Thyroid gland (tissue), 4 donors: ENCODE results near the gene MID1. TPM values are rescaled to one million over a fixed set of nuclear protein-coding genes. Genes with fewer than 3 reads are reported as not detected.

Experiments used
- DNase-seq, 2 donors: peaks; one replicate each; pipeline ENCODE4 v3.0.0-alpha.2; 2019
- H3K27ac ChIP-seq, 3 donors: fragments of 200-600 bp; sonication (generic); 1 replicate in 2 of 3; 2 replicates in 1 of 3; pipeline ENCODE4 v1.5.1; 2016 to 2019; ENCODE audit warnings: mild to moderate bottlenecking in 1 of 3, moderate library complexity in 1 of 3
- H3K27me3 ChIP-seq: fragments of 200-600 bp; sonication (generic); one replicate; pipeline ENCODE4 v1.5.1; 2019
- H3K36me3 ChIP-seq, 2 donors: fragments of 200-600 bp; sonication (generic); one replicate each; pipeline ENCODE4 v1.5.1; 2016 to 2019
- H3K4me1 ChIP-seq, 2 donors: fragments of 200-600 bp; sonication (generic); one replicate each; pipeline ENCODE4 v1.5.1; 2017 to 2019
- H3K4me3 ChIP-seq, 3 donors: fragments of 200-600 bp; sonication (generic); replicated peaks in 1 of 3; 1 replicate in 2 of 3; 2 replicates in 1 of 3; pipeline ENCODE4 v1.5.1; 2016; ENCODE audit warnings: mild to moderate bottlenecking in 1 of 3
- H3K9me3 ChIP-seq: fragments of 200-600 bp; sonication (generic); one replicate; pipeline ENCODE4 v1.5.1; 2017
- POLR2A ChIP-seq, 2 donors: fragments of 450-650 bp; IDR thresholded peaks; one replicate each; pipeline ENCODE4 v1.6.1; 2017; ENCODE audit warnings: antibody characterized with exemption in 2 of 2, mild to moderate bottlenecking in 2 of 2, moderate library complexity in 1 of 2
- WGBS, 2 donors: methylation state at CpG; one replicate each; pipeline ENCODE4 v1.1.5; 2017; 5-methylcytosine and 5-hydroxymethylcytosine counted together
- intact Hi-C: fragments of 100-400 bp; cut with DNase I; formaldehyde crosslinking; loops from one replicate; pipeline ENCODE4 v1.15.1; 2023
- total RNA-seq, 4 donors: library from RNA; depleted of rRNA; stranded (reverse); fragments of >200 nt; gene quantifications; one replicate each; pipeline ENCODE4 v1.2.3, GENCODE V29; 2016
- TF ChIP-seq, protein P1 (sequence below), 6 experiments: fragments of 200-600 bp in 3 of 6; fragments of 450-650 bp in 3 of 6; sonication (generic) in 3 of 6; IDR thresholded peaks; one replicate each; pipeline ENCODE4 v1.5.1; 2016 to 2019; ENCODE audit warnings: antibody characterized with exemption in 6 of 6, mild to moderate bottlenecking in 2 of 6, inconsistent platforms in 1 of 6, moderate library complexity in 1 of 6

The MID1 gene
- total RNA-seq, 4 donors from 2014 or later, result 9.5 to 19.5 (median 12.7) TPM

DNA sequence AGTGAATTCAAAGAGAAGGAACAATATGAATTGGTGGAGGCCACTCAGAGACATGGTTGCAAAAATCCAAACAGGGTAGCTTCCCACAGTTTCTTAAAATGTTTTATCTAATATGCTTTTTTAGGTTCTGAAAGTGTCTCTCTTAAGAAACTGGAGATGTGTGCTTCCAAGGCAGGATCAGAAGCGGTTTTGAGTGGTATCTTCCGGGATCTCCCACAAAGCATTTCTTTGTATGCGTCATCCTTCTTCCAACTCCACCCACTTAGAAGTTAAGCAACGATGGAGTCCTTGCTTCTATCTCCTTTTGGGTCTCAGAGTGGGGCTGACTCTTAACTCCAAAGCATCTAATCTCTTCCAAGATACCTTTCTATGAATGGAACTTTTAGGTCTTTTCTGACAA, 196.7 kb downstream of the MID1 start:
- Histone ChIP-seq H3K4me1 (no peaks in the 10 kb centered on the region), H3K36me3 (no peaks in the 10 kb centered on the region), H3K27ac (no peak overlapping the region), H3K27me3 (no peaks in the 10 kb centered on the region), H3K9me3 (no peaks in the 10 kb centered on the region), H3K4me3 (no peak overlapping the region)
- intact Hi-C loops, result no loop called here
- TF ChIP-seq POLR2A (IDR thresholded peaks at IDR 0.05), result no peak
- TF ChIP-seq, protein P1, sequence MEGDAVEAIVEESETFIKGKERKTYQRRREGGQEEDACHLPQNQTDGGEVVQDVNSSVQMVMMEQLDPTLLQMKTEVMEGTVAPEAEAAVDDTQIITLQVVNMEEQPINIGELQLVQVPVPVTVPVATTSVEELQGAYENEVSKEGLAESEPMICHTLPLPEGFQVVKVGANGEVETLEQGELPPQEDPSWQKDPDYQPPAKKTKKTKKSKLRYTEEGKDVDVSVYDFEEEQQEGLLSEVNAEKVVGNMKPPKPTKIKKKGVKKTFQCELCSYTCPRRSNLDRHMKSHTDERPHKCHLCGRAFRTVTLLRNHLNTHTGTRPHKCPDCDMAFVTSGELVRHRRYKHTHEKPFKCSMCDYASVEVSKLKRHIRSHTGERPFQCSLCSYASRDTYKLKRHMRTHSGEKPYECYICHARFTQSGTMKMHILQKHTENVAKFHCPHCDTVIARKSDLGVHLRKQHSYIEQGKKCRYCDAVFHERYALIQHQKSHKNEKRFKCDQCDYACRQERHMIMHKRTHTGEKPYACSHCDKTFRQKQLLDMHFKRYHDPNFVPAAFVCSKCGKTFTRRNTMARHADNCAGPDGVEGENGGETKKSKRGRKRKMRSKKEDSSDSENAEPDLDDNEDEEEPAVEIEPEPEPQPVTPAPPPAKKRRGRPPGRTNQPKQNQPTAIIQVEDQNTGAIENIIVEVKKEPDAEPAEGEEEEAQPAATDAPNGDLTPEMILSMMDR (IDR thresholded peaks at IDR 0.05), result no peak
- WGBS, 2 donors, result 56 to 71% methylated on average over 4 of the region's 4 CpGs
- no peak for DNase-seq

DNA sequence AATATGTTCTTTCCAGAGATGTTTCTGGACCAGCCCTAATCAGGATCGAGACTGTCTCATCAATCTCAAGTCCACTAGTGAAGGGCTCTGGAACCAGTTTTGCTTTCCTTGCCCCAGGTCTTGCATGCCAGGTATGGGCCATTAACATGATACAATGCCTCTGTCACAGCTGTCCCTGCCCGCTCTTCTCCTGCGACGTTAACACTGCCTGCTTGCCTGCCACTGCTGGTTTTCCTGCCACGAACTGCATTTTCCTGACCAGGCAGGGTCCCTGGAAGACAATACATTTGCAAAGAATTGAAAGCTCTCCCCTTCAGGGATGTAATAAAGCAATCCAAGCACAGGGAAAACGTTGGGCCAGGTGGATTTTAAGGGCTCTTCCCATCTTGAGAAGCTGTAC, 200.3 kb downstream of the MID1 start:
- Histone ChIP-seq H3K9me3 (no peaks in the 10 kb centered on the region), H3K27ac (no peak overlapping the region), H3K36me3 (no peaks in the 10 kb centered on the region), H3K27me3 (no peaks in the 10 kb centered on the region), H3K4me3 (no peak overlapping the region), H3K4me1 (no peaks in the 10 kb centered on the region)
- no peak for DNase-seq
- TF ChIP-seq, protein P1 (IDR thresholded peaks at IDR 0.05), result no peak
- TF ChIP-seq POLR2A (IDR thresholded peaks at IDR 0.05), result no peak
- intact Hi-C loops, result no loop called here
- 66 to 69% methylated on average over 6 of the region's 6 CpGs for WGBS, 2 donors

DNA sequence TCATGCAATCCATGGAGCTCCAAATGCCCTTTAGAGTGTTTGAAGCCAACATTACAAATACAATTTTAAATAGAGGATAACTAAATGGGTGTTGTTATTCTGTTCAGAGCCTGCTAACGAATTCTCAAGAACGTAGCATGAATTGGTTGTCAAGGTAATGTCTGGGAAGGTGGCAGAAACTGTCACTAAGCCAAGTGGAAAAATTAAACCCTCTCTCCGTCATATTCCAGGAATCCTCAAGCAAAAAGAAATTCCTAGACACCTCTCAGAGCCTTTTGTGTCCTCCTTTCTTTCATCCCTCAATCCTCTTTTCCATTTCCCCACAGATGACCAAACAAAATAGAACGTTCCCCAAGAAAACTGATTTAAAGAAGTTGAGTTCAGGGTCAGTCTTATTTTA, 204.0 kb downstream of the MID1 start:
- TF ChIP-seq POLR2A (IDR thresholded peaks at IDR 0.05), result no peak
- TF ChIP-seq, protein P1 (IDR thresholded peaks at IDR 0.05), result no peak
- intact Hi-C loops, result no loop called here
- 88 to 96% methylated on average over 4 of the region's 4 CpGs for WGBS, 2 donors
- Histone ChIP-seq H3K27me3 (no peaks in the 10 kb centered on the region), H3K4me1 (no peaks in the 10 kb centered on the region), H3K36me3 (no peaks in the 10 kb centered on the region), H3K27ac (no peak overlapping the region), H3K9me3 (no peaks in the 10 kb centered on the region), H3K4me3 (no peak overlapping the region)
- DNase-seq, result no peak

DNA sequence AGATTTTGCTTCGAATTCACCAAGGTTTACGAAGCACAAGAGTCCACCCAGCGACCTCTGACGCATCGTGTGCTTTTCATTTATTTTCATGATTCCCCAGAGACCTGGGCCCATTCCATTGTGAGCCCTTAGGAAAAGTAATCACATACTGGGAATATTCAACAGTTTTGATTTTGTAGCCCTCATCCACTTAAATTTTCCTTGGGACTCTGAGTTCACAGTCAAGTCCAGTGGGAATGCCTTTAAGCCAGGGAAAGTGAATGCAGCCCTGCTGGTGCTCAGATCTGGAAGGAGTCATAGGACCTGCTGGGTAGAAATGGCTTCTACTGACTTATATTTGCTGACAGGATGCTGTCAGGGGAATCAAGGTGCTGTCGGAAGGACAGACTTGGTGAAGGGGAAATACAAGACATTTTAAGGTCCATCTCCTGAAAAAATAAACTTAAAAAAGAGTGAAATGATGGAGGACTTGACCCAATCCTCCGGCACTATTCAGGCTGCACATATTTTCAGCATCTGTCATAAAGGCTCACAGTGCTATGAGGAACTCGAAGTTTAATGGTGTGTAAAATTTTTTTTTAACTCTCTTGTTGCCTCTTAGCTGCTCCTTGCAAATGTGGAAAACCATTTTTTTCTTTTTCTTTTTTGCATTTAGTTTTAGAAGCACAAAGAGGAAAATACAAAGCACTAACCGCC, 204.9 kb downstream of the MID1 start:
- H3K36me3 ChIP-seq, result no peaks in the 10 kb centered on the region
- intact Hi-C loops, result no loop called here
- no peaks in the 10 kb centered on the region for H3K9me3 ChIP-seq
- no peak for DNase-seq
- H3K27ac ChIP-seq, result no peak overlapping the region
- H3K4me1 ChIP-seq, result no peaks in the 10 kb centered on the region
- no peaks in the 10 kb centered on the region for H3K27me3 ChIP-seq
- H3K4me3 ChIP-seq, result no peak overlapping the region
- WGBS, 2 donors, result 70 to 80% methylated on average over 9 of the region's 9 CpGs
- TF ChIP-seq POLR2A (IDR thresholded peaks at IDR 0.05), result no peak
- TF ChIP-seq, protein P1 (IDR thresholded peaks at IDR 0.05), result no peak

DNA sequence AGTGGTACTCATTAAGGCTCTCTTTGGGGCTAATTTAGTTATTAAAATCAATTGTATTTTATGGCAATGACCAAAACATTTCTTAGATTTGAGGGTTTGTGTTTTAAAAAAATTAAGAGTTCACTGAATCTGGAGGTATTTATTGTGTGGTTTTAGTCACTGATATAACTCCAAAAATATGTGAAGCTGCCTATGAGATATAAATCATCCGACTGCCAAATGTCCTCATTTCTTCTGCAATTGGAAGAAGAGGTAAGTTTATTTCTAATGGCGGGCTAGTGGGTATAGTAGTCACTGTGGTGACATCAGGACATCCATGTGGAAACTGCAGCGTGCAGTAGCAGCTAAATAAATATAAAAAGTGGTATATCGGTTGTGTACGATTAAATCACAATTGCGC, 205.5 kb downstream of the MID1 start:
- Histone ChIP-seq H3K4me3 (no peak overlapping the region), H3K9me3 (no peaks in the 10 kb centered on the region), H3K36me3 (no peaks in the 10 kb centered on the region), H3K27ac (no peak overlapping the region), H3K4me1 (no peaks in the 10 kb centered on the region), H3K27me3 (no peaks in the 10 kb centered on the region)
- WGBS, 2 donors, result 90 to 92% methylated on average over 6 of the region's 6 CpGs
- DNase-seq, result no peak
- intact Hi-C loops, result no loop called here
- TF ChIP-seq POLR2A (IDR thresholded peaks at IDR 0.05), result no peak
- TF ChIP-seq, protein P1 (IDR thresholded peaks at IDR 0.05), result no peak
